H9 (cell line): Measurements from ENCODE around the gene DHX58. TPM values are rescaled to one million over a fixed set of nuclear protein-coding genes. Genes with fewer than 3 reads are reported as not detected.

Experiments
- DNase-seq: peaks from one replicate; pipeline ENCODE4 v3.0.0-alpha.2; 2017
- H2AFZ ChIP-seq: one replicate; pipeline ENCODE4 v1.6.1; 2013; ENCODE audit warnings: mild to moderate bottlenecking, low read length, control low read depth, moderate library complexity
- H2AK5ac ChIP-seq: 2 replicates; pipeline ENCODE4 v1.6.1; 2013; ENCODE audit warnings: low read length, control low read depth, mixed read lengths; ENCODE audit not compliant: insufficient read length
- H2BK120ac ChIP-seq: one replicate; pipeline ENCODE4 v1.6.1; 2013; ENCODE audit warnings: low read depth, mild to moderate bottlenecking, low read length, control low read depth, inconsistent platforms; ENCODE audit not compliant: poor library complexity, severe bottlenecking
- H2BK12ac ChIP-seq: 2 replicates; pipeline ENCODE4 v1.6.1; 2013; ENCODE audit warnings: low read length, control low read depth, mixed read lengths, low read depth; ENCODE audit not compliant: insufficient read length
- H2BK15ac ChIP-seq: 2 replicates; pipeline ENCODE4 v1.6.1; 2013; ENCODE audit warnings: low read depth, low read length, control low read depth
- H2BK20ac ChIP-seq: one replicate; pipeline ENCODE4 v1.6.1; 2013; ENCODE audit warnings: low read depth, mild to moderate bottlenecking, low read length, control low read depth, inconsistent platforms; ENCODE audit not compliant: poor library complexity, severe bottlenecking
- H2BK5ac ChIP-seq: 2 replicates; pipeline ENCODE4 v1.6.1; 2013; ENCODE audit warnings: low read length, control low read depth, mixed read lengths; ENCODE audit not compliant: insufficient read length
- H3K14ac ChIP-seq: 2 replicates; pipeline ENCODE4 v1.6.1; 2013; ENCODE audit warnings: low read length, control low read depth; ENCODE audit not compliant: insufficient read depth
- H3K18ac ChIP-seq: 2 replicates; pipeline ENCODE4 v1.6.1; 2013; ENCODE audit warnings: low read depth, mild to moderate bottlenecking, mixed read lengths, low read length, control low read depth; ENCODE audit not compliant: insufficient read length
- H3K23ac ChIP-seq: 2 replicates; pipeline ENCODE4 v1.6.1; 2013; ENCODE audit warnings: low read length, control low read depth, mixed read lengths, low read depth; ENCODE audit not compliant: insufficient read length
- H3K23me2 ChIP-seq: 2 replicates; pipeline ENCODE4 v1.6.1; 2013; ENCODE audit warnings: low read depth, mild to moderate bottlenecking, mixed read lengths, low read length, control low read depth; ENCODE audit not compliant: insufficient read length, poor library complexity, severe bottlenecking
- H3K27ac ChIP-seq: 2 replicates; pipeline ENCODE4 v1.5.1; 2013; ENCODE audit warnings: low read length, control low read depth, mixed read lengths, low read depth; ENCODE audit not compliant: insufficient read length
- H3K27me3 ChIP-seq: 2 replicates; pipeline ENCODE4 v1.6.1; 2013; ENCODE audit warnings: low read length, control low read depth, inconsistent platforms; ENCODE audit not compliant: insufficient read depth
- H3K4ac ChIP-seq: 2 replicates; pipeline ENCODE4 v1.6.1; 2013; ENCODE audit warnings: low read depth, mild to moderate bottlenecking, control low read depth, inconsistent platforms, low read length, moderate library complexity
- H3K4me1 ChIP-seq: 2 replicates; pipeline ENCODE4 v1.6.1; 2013; ENCODE audit warnings: low read length, control low read depth, inconsistent platforms; ENCODE audit not compliant: insufficient read depth
- H3K4me2 ChIP-seq: 2 replicates; pipeline ENCODE4 v1.6.1; 2013; ENCODE audit warnings: low read length, control low read depth, mixed read lengths; ENCODE audit not compliant: insufficient read length, insufficient read depth
- H3K56ac ChIP-seq: 2 replicates; pipeline ENCODE4 v1.6.1; 2013; ENCODE audit warnings: low read depth, mild to moderate bottlenecking, mixed read lengths, low read length, control low read depth; ENCODE audit not compliant: insufficient read length
- H3K79me1 ChIP-seq: 2 replicates; pipeline ENCODE4 v1.6.1; 2013; ENCODE audit warnings: low read depth, mild to moderate bottlenecking, moderate library complexity, low read length, control low read depth, inconsistent platforms; ENCODE audit not compliant: insufficient read depth, poor library complexity, severe bottlenecking
- H3K79me2 ChIP-seq: 2 replicates; pipeline ENCODE4 v1.6.1; 2013; ENCODE audit warnings: low read length, control low read depth, inconsistent platforms; ENCODE audit not compliant: insufficient read depth
- H3K9ac ChIP-seq: 2 replicates; pipeline ENCODE4 v1.6.1; 2013; ENCODE audit warnings: low read length, control low read depth, mixed read lengths; ENCODE audit not compliant: insufficient read length; ENCODE audit errors: extremely low read depth
- H3K9me3 ChIP-seq: one replicate; pipeline ENCODE4 v1.6.1; 2013; ENCODE audit warnings: low read depth, low read length, inconsistent platforms; ENCODE audit not compliant: control insufficient read depth
- H3T11ph ChIP-seq: one replicate; pipeline ENCODE4 v1.6.1; 2013; ENCODE audit warnings: mild to moderate bottlenecking, low read length, control low read depth, inconsistent platforms
- H4K20me1 ChIP-seq: one replicate; pipeline ENCODE4 v1.6.1; 2013; ENCODE audit not compliant: control insufficient read depth, insufficient read length, insufficient read depth
- H4K5ac ChIP-seq: 2 replicates; pipeline ENCODE4 v1.6.1; 2013; ENCODE audit warnings: low read depth, mild to moderate bottlenecking, mixed read lengths, low read length, control low read depth; ENCODE audit not compliant: insufficient read length
- H4K8ac ChIP-seq: replicated peaks from 2 replicates; pipeline ENCODE4 v1.6.1; 2013; ENCODE audit warnings: low read length, control low read depth, mixed read lengths, low read depth; ENCODE audit not compliant: insufficient read length
- H4K91ac ChIP-seq: 2 replicates; pipeline ENCODE4 v1.6.1; 2013; ENCODE audit warnings: low read depth, mild to moderate bottlenecking, moderate library complexity, mixed read lengths, low read length, control low read depth; ENCODE audit not compliant: insufficient read length
- H3K27ac Mint-ChIP-seq, 3 experiments: 2 replicates in 2 of 3; 3 replicates in 1 of 3; pipeline ENCODE4 v1.8.0; 2020 to 2021; ENCODE audit warnings: mixed read lengths in 3 of 3, mild to moderate bottlenecking in 1 of 3, moderate library complexity in 1 of 3
- H3K27me3 Mint-ChIP-seq: 2 replicates; pipeline ENCODE4 v1.8.0; 2021; ENCODE audit warnings: low read depth, mild to moderate bottlenecking, moderate library complexity, mixed read lengths
- H3K36me3 Mint-ChIP-seq, 3 experiments: 2 replicates in 2 of 3; 3 replicates in 1 of 3; pipeline ENCODE4 v1.8.0; 2020 to 2021; ENCODE audit warnings: low read depth in 3 of 3, mixed read lengths in 3 of 3; ENCODE audit not compliant: insufficient read depth in 1 of 3
- H3K4me1 Mint-ChIP-seq, 2 experiments: 2 replicates each; pipeline ENCODE4 v1.8.0; 2020; ENCODE audit warnings: mixed read lengths in 2 of 2
- H3K4me3 Mint-ChIP-seq, 2 experiments: 2 replicates in 1 of 2; 3 replicates in 1 of 2; pipeline ENCODE4 v1.8.0; 2020 to 2021; ENCODE audit warnings: mild to moderate bottlenecking in 2 of 2, mixed read lengths in 2 of 2, moderate library complexity in 1 of 2
- H3K9me3 Mint-ChIP-seq, 2 experiments: 2 replicates in 1 of 2; 3 replicates in 1 of 2; pipeline ENCODE4 v1.8.0; 2020; ENCODE audit warnings: mild to moderate bottlenecking in 2 of 2, mixed read lengths in 2 of 2, moderate library complexity in 1 of 2
- CTCF ChIP-seq: fragments of 200-600 bp; sonication (generic); conservative IDR thresholded peaks from 3 replicates; pipeline ENCODE4 v1.8.0; 2021; ENCODE audit warnings: antibody characterized with exemption, mild to moderate bottlenecking
- WGBS: extraction: QIAGEN DNeasy Blood & Tissue Kit; methylation state at CpG from one replicate; pipeline ENCODE4 v1.1.7; 2013; ENCODE audit warnings: missing lambda C conversion rate, low lambda C conversion rate, mixed read lengths; ENCODE audit not compliant: insufficient read length; ENCODE audit errors: extremely low coverage; 5-methylcytosine and 5-hydroxymethylcytosine counted together
- total RNA-seq: library from RNA; stranded (reverse); gene quantifications from 2 replicates; pipeline ENCODE4 v1.2.1, GENCODE V29; 2021

DHX58 gene
- total RNA-seq, 1 experiment from 2014 or later: 3.9 TPM

- no peak for TF ChIP-seq CTCF
- H3K9ac ChIP-seq: no peak overlapping the region
- H2BK5ac ChIP-seq: no peak overlapping the region
- H4K8ac ChIP-seq: no peak overlapping the region
- H3K18ac ChIP-seq: no peak overlapping the region
- peaks cover 9% of the 10 kb centered on the region; the same call in 1 of the 2 replicates for H3K4me1 ChIP-seq
- no peak overlapping the region for H2BK20ac ChIP-seq
- H2AFZ ChIP-seq: no peak overlapping the region
- Mint-ChIP-seq H3K9me3 (no peaks in the 10 kb centered on the region), H3K36me3 (no peaks in the 10 kb centered on the region; a peak in 1 of 7 replicates), H3K27me3 (peaks cover 33% of the 10 kb centered on the region), H3K4me3 (peak overlapping the region; percentile 22 to 86), H3K4me1 (peaks cover 49 to 61% of the 10 kb centered on the region in 2 experiments), H3K27ac (no peak overlapping the region)
- H4K5ac ChIP-seq: no peak overlapping the region
- no peak overlapping the region for H2BK15ac ChIP-seq
- no peaks in the 10 kb centered on the region for H3K27me3 ChIP-seq
- H3K4me2 ChIP-seq: no peak overlapping the region
- H3K56ac ChIP-seq: no peak overlapping the region
- no peak overlapping the region for H2BK12ac ChIP-seq
- no peak overlapping the region for H3T11ph ChIP-seq
- no peaks in the 10 kb centered on the region for H3K9me3 ChIP-seq
- H3K4ac ChIP-seq: no peak overlapping the region
- no peaks in the 10 kb centered on the region for H3K79me2 ChIP-seq
- no CpG with 5 or more reads among the region's 7 CpGs for WGBS
- no peak overlapping the region for H3K23ac ChIP-seq
- no peak overlapping the region for H4K91ac ChIP-seq
- H4K20me1 ChIP-seq: no peaks in the 10 kb centered on the region
- H3K79me1 ChIP-seq: no peaks in the 10 kb centered on the region
- no peak overlapping the region for H3K27ac ChIP-seq
- H3K23me2 ChIP-seq: peaks cover 9% of the 10 kb centered on the region
- DNase-seq: peak; percentile 36
- no peak overlapping the region for H3K14ac ChIP-seq
- no peak overlapping the region for H2BK120ac ChIP-seq
- H2AK5ac ChIP-seq: no peak overlapping the region
Observed at GRCh38 chr17:42051645-42052044, 60.9 kb downstream of the DHX58 start.

Other genes with a start within 250 kb of the DHX58 start
- gene KLHL11, start 247.3 kb downstream of the DHX58 start, total RNA-seq: 16.8 and 17.0 TPM in 2 replicates
- 279 and 289 TPM in 2 replicates for gene ACLY, start 193.8 kb downstream of the DHX58 start, total RNA-seq
- 1.3 and 2.1 TPM in 2 replicates for gene ODAD4, start 182.1 kb downstream of the DHX58 start, total RNA-seq
- gene CNP, start 145.9 kb downstream of the DHX58 start, total RNA-seq: 78.5 and 79.7 TPM in 2 replicates
- 135 and 141 TPM in 2 replicates for gene DNAJC7, start 95.3 kb downstream of the DHX58 start, total RNA-seq
- gene NKIRAS2, start 92.6 kb downstream of the DHX58 start, total RNA-seq: 36.6 and 37.1 TPM in 2 replicates
- gene C17orf113, start 62.1 kb downstream of the DHX58 start, total RNA-seq: 1.0 and 1.2 TPM in 2 replicates
- 2.8 and 3.1 TPM in 2 replicates for gene ZNF385C, start 14.2 kb downstream of the DHX58 start, total RNA-seq
- gene KAT2A, start 8.7 kb upstream of the DHX58 start, total RNA-seq: 39.1 and 43.5 TPM in 2 replicates
- 0.15 and 0.18 TPM in 2 replicates for gene HSPB9, start 10.1 kb upstream of the DHX58 start, total RNA-seq
- 73.8 and 75.7 TPM in 2 replicates for gene RAB5C, start 42.3 kb upstream of the DHX58 start, total RNA-seq
- gene KCNH4, start 68.4 kb upstream of the DHX58 start, total RNA-seq: 0.13 TPM in 1 of 2 replicates, not detected in the other
- gene HCRT, start 72.7 kb upstream of the DHX58 start, total RNA-seq: not detected in 2 replicates
- 8.5 and 11.0 TPM in 2 replicates for gene GHDC, start 81.8 kb upstream of the DHX58 start, total RNA-seq
- 42.9 and 46.2 TPM in 2 replicates for gene STAT5B, start 163.7 kb upstream of the DHX58 start, total RNA-seq
- 4.3 and 6.4 TPM in 2 replicates for gene STAT5A, start 175.8 kb upstream of the DHX58 start, total RNA-seq